ENCODE data around the gene NFAM1. TPM values are rescaled to one million over a fixed set of nuclear protein-coding genes. Genes with fewer than 3 reads are reported as not detected.

NFAM1 gene
- total and polyA plus RNA-seq, 2 experiments from 2014 or later, result not detected

GRCh38 chr22:42375982-42376381 lies 56.2 kb downstream of the NFAM1 start:
- H3K9ac ChIP-seq, result no peak overlapping the region
- no peak overlapping the region for H3K27ac ChIP-seq
- H3K79me2 ChIP-seq (ENCODE audit: insufficient read depth), result no peaks in the 10 kb centered on the region
- 0 out of 2 replicates have a peak, but pooled peaks cover 4% of the 10 kb centered on the region for H3F3A ChIP-seq (ENCODE audit: insufficient read depth)
- no peak for TF ChIP-seq EZH2 (IDR thresholded peaks at IDR 0.05; ENCODE audit: insufficient read depth, poor library complexity, severe bottlenecking)
- TF ChIP-seq EZH2phosphoT487 (IDR thresholded peaks at IDR 0.05; ENCODE audit: insufficient read depth, low read depth), result no peak
- peaks cover 7% of the 10 kb centered on the region; the same call in 1 of the 2 replicates for H3K4me1 ChIP-seq (ENCODE audit: insufficient read depth)
- in situ Hi-C loops (cut with MboI), result no loop called here
- no peak for DNase-seq
- no peaks in the 10 kb centered on the region for H3K27me3 ChIP-seq (replicated peaks; ENCODE audit: insufficient read depth)
- H3K4me2 ChIP-seq (ENCODE audit: unreplicated experiment), result no peak overlapping the region
- 16 to 31% methylated on average over 5 of the region's 5 CpGs for WGBS, 2 experiments (ENCODE audit: low coverage in 1 of 2, low lambda C conversion rate in 2 of 2, missing lambda C conversion rate in 2 of 2)
- no peaks in the 10 kb centered on the region for H3K9me3 ChIP-seq (ENCODE audit: low read depth)
- no peaks in the 10 kb centered on the region for H3K9me2 ChIP-seq (ENCODE audit: insufficient read depth)
- no peaks in the 10 kb centered on the region for H3K36me3 ChIP-seq (ENCODE audit: low read depth)
- H4K20me1 ChIP-seq (ENCODE audit: insufficient read depth), result no peaks in the 10 kb centered on the region
- H2AFZ ChIP-seq, result no peak overlapping the region
- no peak overlapping the region for H3K4me3 ChIP-seq

GRCh38 chr22:42372976-42373375 lies 59.2 kb downstream of the NFAM1 start:
- H3K9ac ChIP-seq, result no peak overlapping the region
- in situ Hi-C loops (cut with MboI), result no loop called here
- H3K9me2 ChIP-seq (ENCODE audit: insufficient read depth), result no peaks in the 10 kb centered on the region
- no peaks in the 10 kb centered on the region for H4K20me1 ChIP-seq (ENCODE audit: insufficient read depth)
- WGBS, 2 experiments (ENCODE audit: low coverage in 1 of 2, low lambda C conversion rate in 2 of 2, missing lambda C conversion rate in 2 of 2), result 77 to 79% methylated on average over 7 of the region's 7 CpGs
- H3K9me3 ChIP-seq (ENCODE audit: low read depth), result no peaks in the 10 kb centered on the region
- no peaks in the 10 kb centered on the region for H3K36me3 ChIP-seq (ENCODE audit: low read depth)
- no peak overlapping the region for H3K4me2 ChIP-seq (ENCODE audit: unreplicated experiment)
- no peaks in the 10 kb centered on the region for H3K79me2 ChIP-seq (ENCODE audit: insufficient read depth)
- no peak overlapping the region for H2AFZ ChIP-seq
- no peak for DNase-seq
- TF ChIP-seq EZH2phosphoT487 (IDR thresholded peaks at IDR 0.05; ENCODE audit: insufficient read depth, low read depth) (no peak), EZH2 (IDR thresholded peaks at IDR 0.05; ENCODE audit: insufficient read depth, poor library complexity, severe bottlenecking) (no peak)
- no peak overlapping the region for H3K4me3 ChIP-seq
- peaks cover 10% of the 10 kb centered on the region for H3K27me3 ChIP-seq (replicated peaks; ENCODE audit: insufficient read depth)
- H3K27ac ChIP-seq, result no peak overlapping the region
- H3F3A ChIP-seq (ENCODE audit: insufficient read depth), result 0 out of 2 replicates have a peak, but pooled peaks cover 4% of the 10 kb centered on the region
- peaks cover 14% of the 10 kb centered on the region for H3K4me1 ChIP-seq (ENCODE audit: insufficient read depth)

GRCh38 chr22:42371501-42371900 lies 60.7 kb downstream of the NFAM1 start:
- WGBS, 2 experiments (ENCODE audit: low coverage in 1 of 2, low lambda C conversion rate in 2 of 2, missing lambda C conversion rate in 2 of 2), result 54 to 57% methylated on average over 3 of the region's 3 CpGs
- Histone ChIP-seq H3K36me3 (ENCODE audit: low read depth) (no peaks in the 10 kb centered on the region), H3K9me3 (ENCODE audit: low read depth) (no peaks in the 10 kb centered on the region), H3F3A (ENCODE audit: insufficient read depth) (no peaks in the 10 kb centered on the region), H4K20me1 (ENCODE audit: insufficient read depth) (no peaks in the 10 kb centered on the region), H3K9ac (no peak overlapping the region), H3K27ac (no peak overlapping the region), H3K27me3 (replicated peaks; ENCODE audit: insufficient read depth) (peaks cover 23% of the 10 kb centered on the region), H3K4me3 (no peak overlapping the region), H3K9me2 (ENCODE audit: insufficient read depth) (no peaks in the 10 kb centered on the region), H2AFZ (no peak overlapping the region), H3K4me2 (ENCODE audit: unreplicated experiment) (no peak overlapping the region), H3K79me2 (ENCODE audit: insufficient read depth) (no peaks in the 10 kb centered on the region), H3K4me1 (ENCODE audit: insufficient read depth) (peaks cover 8% of the 10 kb centered on the region)
- no peak for DNase-seq
- TF ChIP-seq EZH2phosphoT487 (IDR thresholded peaks at IDR 0.05; ENCODE audit: insufficient read depth, low read depth), result no peak
- no peak for TF ChIP-seq EZH2 (IDR thresholded peaks at IDR 0.05; ENCODE audit: insufficient read depth, poor library complexity, severe bottlenecking)
- in situ Hi-C loops (cut with MboI), result no loop called here

- Histone ChIP-seq H3K36me3 (ENCODE audit: low read depth) (no peaks in the 10 kb centered on the region), H2AFZ (no peak overlapping the region), H3K27me3 (replicated peaks; ENCODE audit: insufficient read depth) (peaks cover 25% of the 10 kb centered on the region), H3K4me1 (ENCODE audit: insufficient read depth) (peaks cover 7% of the 10 kb centered on the region; the same call in 1 of the 2 replicates), H3K4me2 (ENCODE audit: unreplicated experiment) (no peak overlapping the region), H3K9me2 (ENCODE audit: insufficient read depth) (no peaks in the 10 kb centered on the region), H3F3A (ENCODE audit: insufficient read depth) (no peaks in the 10 kb centered on the region), H4K20me1 (ENCODE audit: insufficient read depth) (no peaks in the 10 kb centered on the region), H3K79me2 (ENCODE audit: insufficient read depth) (no peaks in the 10 kb centered on the region), H3K9me3 (ENCODE audit: low read depth) (no peaks in the 10 kb centered on the region), H3K4me3 (no peak overlapping the region), H3K27ac (no peak overlapping the region), H3K9ac (no peak overlapping the region)
- DNase-seq, result no peak
- WGBS, 2 experiments (ENCODE audit: low coverage in 1 of 2, low lambda C conversion rate in 2 of 2, missing lambda C conversion rate in 2 of 2), result 71 to 74% methylated on average over 4 of the region's 4 CpGs
- TF ChIP-seq EZH2 (IDR thresholded peaks at IDR 0.05; ENCODE audit: insufficient read depth, poor library complexity, severe bottlenecking), result no peak
- no peak for TF ChIP-seq EZH2phosphoT487 (IDR thresholded peaks at IDR 0.05; ENCODE audit: insufficient read depth, low read depth)
- in situ Hi-C loops (cut with MboI), result no loop called here
These were observed 61.1 kb downstream of the NFAM1 start for GRCh38 chr22:42371099-42371498.
